HG03521 (cell line): Measurements from ENCODE around the gene ONECUT1.
A peak's percentile ranks its signal among the peaks of the same experiment; 100 is the strongest.
"Not testable (repeated sequence)": the region's sequence is repeated elsewhere in the genome, so short reads cannot be mapped to it uniquely, and the experiment has no call there.

Experiments
- ATAC-seq: cut with Tn5 transposase; IDR thresholded peaks from one replicate; pipeline ENCODE4 v1.9.1; 2021; ENCODE audit warnings: mild to moderate bottlenecking, moderate library complexity; ENCODE audit not compliant: unreplicated experiment

ONECUT1 gene

DNA sequence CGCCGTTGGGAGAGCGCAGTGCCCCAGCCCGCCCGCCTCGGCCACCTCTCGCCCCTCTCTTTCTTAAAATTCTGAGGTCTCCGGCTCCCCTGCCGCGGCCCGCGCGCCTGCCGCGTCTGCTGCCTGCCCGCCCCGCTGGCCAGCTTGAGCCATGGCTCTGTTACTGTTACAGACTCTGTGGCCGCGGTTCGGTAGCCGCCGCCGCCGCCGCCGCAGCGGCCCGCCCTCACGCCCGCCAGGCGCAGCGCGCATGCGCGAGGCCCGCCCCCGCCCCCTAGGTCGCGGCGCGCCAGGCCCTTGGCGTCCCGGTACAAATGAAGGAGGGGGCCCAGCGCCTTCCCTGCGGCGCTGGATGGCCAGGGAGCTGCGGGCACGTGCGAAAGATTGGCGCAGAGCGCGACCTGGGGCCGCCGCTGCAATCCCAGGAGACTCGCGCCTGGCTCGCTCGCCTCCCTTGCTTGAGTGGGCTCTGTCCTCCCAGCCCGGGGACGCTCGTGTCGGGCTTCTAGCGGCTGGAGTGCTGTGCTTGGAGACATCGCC lies at the start of gene ONECUT1:
Gene ONECUT1, minus strand, starts transcription at position 168 of the 540 bp plus-strand sequence. CDS start 452 bp downstream, outside the sequence.
- ATAC-seq = peak; percentile 55

DNA sequence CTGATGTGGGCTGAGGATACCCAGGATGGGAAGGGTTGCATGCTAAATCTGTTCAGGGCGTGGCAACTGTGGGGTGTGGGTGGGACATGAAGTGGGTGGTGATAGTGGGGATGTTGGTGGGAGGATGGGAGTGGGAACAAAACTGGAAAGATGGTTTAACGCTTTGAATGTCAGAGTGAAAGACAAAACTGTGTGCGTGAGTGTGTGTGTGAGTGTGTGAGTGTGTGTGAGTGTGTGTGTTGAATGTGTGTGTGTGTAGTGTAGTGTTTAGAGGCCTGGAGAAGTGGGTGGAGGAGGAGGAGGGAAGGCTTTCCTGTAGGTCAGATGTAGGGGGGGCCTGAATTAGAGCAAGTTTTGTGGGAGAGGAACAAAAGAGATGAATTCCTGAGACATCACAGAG lies 44.2 kb upstream of the ONECUT1 start:
- no peak for ATAC-seq

DNA sequence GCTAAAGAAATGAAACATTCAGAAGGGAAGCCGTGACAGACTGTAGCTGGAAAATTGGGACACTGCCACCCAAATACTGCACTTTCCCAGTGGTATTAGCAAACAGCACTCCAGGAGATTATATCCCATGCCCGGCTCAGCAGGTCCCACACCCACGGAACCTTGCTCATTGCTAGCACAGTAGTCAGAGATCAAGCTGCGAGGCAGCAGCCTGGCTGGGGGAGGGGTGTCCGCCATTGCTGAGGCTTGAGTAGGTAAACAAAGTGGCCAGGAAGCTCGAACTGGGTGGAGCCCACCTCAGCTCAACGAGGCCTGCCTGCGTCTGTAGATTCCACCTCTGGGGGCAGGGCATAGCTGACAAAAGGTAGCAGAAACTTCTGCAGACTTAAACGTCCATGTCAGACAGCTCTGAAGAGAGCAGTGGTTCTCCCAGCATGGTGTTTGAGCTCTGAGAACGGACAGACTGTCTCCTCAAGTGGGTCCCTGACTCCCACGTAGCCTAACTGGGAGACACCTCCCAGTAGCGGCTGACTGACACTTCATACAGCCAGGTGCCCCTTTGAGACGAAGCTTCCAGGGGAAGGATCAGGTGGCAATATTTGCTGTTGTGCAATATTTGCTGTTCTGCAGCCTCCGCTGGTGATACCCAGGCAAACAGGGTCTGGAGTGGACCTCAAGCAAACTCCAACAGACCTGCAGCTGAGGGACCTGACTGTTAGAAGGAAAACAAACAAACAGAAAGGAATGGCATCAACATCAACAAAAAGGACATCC lies 34.2 kb upstream of the ONECUT1 start:
- not testable (repeated sequence) for ATAC-seq

DNA sequence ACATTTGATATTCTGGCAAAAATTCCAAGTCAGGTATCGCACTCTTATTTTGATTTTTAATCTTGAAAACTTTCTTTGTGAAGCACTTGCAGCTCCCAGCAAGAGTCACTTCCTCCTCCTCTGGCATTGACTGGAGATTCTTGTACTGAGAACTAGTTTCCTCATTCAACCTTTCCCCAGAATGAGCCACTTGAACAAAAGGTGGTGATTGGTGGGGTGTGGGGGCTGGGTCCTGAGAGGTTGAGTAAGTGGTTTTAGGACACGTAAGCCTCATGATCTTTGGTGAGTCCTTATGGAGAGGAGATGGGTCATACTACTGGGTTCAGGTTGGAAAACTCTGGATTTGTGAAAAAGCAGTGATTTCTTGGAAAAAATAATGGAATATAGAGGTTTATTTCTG lies 32.3 kb upstream of the ONECUT1 start:
- ATAC-seq = no peak

DNA sequence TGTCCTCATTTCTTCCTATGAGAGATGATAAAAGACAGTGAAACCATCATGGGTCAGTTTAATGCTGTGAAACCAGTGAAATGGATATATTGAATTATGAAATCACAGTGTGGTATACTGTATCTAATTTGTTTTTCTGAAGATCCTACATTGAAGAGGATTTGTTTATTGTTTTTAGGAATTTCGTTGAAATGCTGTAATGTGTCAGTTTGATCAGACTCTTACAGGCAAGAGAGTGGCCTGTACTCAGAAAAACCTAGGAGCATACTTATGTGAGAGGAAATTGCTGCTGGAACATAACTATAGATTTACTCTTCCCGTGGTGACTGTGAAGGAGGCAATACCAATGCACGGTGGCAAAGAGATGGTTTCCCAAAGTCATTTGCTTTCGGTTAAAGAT lies 29.1 kb upstream of the ONECUT1 start:
- ATAC-seq = no peak

DNA sequence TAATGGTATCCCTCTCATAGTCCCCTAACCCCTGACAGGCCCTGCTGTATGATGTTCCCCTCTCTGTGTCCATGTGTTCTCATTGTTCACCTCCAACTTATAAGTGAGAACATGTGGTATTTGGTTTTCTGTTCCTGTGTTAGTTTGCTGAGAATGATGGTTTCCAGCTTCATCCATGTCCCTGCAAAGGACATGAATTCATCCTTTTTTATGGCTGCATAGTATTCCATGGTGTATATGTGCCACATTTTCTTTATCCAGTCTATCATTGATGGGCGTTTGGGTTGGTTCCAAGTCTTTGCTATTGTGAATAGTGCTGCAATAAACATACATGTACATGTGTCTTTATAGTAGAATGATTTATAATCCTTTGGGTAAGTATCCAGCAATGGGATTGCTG lies 25.8 kb upstream of the ONECUT1 start:
- not testable (repeated sequence) for ATAC-seq

DNA sequence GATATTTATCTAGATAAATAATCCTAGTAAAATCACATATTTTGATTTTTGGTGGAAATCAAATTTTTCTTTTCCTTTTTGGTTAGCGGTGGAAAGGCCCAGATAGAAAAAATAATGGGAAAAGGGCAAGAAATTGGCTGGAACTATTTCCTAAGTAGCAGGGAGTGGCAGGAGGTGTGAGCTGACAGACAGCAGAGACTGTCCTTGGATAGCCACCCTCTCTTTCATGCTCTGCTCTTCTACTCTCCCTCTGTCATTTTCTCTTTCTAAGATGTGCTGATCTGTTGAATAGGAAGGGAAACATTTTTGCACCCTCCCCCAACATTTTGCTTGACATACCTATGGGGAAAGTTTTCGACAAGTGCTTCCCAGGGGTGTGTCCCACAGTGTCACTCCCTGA lies 18.9 kb upstream of the ONECUT1 start:
- ATAC-seq = no peak

DNA sequence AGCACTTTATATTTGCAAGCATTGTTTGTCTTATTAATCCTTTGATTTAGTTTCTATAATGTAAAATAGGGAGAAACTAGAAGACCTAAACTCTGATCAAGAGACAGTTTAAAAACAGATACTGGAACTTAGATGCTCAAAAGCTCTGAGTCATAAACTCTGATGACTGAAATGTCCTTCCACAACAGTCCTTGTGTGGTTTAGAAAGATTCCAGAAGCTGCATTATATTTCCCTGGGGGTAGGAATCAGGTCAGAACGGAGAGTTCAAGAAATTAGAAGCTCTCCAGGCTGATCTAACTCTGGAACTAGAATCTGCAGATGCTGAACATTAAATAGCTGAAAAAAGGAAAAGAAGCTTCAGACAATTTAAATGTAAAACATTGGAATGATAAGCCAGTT lies 18.3 kb upstream of the ONECUT1 start:
- ATAC-seq = no peak

DNA sequence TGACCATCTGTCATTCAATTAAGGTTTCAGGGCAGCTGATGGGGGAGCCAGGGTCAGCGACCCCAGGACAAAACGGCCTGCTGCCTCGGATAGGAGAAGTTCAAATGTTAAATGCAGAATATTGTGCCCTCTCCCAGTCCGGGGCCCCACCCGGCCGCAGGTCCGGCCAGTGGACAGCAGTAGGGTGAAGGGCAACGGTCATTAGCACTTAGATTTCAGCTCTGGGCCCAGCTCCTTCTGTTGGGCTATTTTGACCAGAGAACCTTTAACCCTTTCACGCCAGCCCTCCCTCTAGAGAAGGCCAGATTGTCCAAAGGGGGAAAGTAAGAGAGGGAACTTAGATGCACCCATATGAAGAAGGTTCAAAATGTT lies 16.1 kb upstream of the ONECUT1 start:
- no peak for ATAC-seq

DNA sequence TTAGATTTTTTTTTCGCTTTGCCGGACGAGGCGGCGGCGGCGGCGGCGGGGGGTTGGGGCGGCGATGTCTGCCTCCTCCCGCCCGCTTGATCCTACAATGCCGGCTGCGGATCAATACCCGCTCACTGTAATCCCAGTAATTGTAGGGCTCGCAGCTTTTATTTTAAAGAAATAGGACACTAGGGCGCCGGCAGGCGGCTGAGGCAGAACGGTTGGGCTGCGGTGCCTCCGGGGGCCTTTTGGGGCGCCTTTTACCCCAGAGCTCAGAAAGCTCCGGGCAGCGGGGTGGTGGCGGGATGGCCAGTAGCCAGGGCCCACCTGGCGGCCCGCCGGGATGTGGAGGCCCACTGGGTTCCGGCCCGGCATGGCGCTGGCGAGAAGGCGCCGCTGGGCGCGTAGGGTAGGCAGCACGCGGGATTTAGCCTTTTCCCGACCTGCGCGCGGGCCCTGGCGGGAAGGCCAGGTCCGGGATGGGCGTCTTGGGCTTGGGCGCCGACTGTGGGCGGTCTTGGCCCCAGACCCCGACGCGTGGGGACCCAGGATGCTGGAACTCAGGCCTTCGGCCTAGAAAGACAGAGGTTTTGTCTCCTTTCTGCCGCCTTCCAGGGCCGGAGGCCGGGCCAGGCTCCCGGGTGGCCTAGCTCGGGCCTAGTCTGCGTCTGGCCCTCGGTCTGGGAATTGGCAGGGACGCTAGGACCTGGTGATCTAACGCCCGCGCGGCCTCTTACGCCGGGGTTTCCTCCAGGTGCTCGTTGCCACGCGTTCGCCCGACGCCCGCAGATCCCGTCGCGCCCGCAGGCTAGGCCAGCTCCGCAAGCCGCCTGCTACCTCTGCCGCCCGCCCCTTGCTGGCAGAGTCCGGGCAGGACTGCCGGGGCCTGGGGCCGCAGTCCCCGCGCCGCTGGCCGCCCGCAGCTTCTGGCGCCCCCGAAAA lies 15.5 kb upstream of the ONECUT1 start:
- ATAC-seq = no peak

DNA sequence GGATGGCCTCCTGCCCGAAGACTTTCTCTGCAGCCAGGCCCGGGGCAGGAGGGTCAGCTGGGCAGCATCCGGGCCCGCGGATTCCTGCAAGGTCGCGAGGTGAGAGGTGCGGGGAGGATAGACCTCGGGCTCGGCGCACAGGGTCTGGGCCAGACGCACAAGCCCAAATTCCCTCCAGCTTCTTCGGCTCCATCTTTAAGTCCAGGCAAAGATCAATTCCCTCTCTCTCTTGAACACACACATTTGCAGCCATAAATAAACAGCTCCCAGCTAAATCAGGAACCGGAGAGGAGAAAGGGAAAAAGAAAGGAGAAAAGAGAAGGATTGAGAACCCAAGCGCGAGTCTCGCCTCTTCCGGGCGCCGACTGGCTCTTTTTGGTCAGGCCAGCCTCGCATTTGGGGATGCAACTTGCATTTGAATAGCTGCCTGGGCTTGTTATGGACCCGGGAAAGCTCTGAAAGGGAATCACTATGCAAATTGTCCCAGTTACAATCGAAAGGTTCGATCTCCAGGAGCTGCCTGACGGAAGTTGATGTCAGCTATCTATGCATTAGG lies 14.5 kb upstream of the ONECUT1 start:
- no peak for ATAC-seq

DNA sequence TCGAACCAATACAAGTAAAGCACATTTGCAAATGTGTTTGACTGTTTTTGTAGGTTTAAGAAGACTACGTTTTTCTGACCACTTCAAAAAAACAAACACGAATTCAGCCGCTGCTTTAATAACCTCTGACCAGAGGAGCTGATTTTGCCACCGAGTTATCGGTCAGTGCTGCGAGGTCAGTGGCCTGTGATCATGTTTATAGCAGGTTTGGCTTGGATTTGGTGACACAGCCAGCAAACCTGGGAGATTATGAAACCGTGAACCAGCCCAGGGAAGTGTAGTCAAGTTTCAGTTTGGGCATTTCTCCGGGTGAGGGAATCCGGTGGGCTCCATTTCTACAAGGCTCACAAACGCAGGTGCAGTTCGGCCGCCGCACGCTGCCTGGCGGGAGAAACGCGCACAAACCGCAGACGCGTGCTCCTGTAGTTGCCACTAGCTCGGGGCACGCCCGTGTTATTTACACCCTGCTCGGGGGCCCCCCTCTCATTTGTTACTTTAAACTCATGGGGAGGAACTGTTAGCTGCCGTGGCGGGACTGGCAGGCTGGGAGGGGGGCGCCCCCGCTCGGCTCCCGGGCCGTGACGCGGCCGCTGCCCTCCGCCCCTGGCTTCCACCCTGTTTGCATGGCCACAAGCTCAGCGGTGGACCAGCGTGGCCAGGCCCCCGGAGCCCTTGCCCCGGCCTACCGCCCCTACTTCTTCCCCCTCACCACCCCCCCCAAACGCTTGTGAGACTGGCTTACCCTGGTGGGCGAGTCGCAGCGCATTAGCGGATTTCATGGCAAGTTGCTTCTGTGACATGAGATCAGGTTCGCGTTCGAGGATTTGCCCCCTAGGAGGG lies 13.6 kb upstream of the ONECUT1 start:
- no peak for ATAC-seq

DNA sequence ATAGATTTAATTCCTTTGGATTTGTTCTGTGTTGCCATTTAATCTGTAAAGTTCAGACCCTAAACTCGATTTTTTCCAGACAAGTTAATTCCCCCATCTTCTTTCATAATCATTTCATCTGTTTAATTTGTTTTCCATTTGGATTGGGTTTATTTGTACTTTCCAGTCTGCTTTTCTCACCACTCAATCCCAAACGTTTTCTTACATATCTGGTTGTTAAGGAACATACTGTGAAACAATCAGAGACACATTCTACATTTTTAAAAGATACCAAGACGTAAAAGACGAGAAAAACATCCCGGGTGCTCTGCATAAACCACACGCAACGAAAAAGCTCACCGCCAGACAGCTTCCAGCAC lies 13.0 kb upstream of the ONECUT1 start:
- no peak for ATAC-seq

DNA sequence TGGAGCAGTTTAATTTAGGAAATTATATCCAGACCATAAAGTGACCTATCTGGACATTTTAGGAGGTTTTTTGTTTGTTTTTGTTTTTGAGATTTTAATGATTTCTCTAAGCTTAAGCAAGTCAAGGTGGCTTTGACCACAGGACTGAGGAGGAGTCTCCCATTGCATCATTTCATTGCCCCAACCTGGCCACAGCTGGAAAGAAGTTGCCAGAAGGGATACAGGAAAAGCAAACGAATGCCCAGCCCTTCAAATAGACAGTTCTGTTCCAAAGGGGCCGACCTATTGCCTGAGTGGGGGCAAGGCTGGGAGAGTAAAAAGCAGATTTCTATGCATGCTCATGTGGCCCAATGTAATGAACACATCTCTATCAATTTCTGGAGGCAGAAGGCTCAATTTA lies 12.0 kb upstream of the ONECUT1 start:
- no peak for ATAC-seq

DNA sequence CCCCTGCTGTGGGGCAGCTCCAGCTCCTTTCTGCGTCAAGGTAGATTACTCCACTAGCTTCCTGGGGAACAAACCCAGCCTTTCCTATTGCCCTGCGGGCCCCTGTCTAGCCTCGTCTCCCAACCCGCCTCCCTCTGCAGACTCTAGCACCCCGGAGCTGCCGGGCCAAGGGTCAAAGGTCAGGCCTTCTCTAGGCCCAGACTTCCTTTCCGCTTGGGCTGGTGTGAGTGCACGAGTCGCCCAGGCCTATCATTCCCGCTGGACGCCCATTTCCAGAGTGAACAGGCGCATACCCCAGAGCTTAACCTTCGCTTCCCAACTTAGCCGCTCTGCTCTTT lies 11.6 kb upstream of the ONECUT1 start:
- no peak for ATAC-seq

DNA sequence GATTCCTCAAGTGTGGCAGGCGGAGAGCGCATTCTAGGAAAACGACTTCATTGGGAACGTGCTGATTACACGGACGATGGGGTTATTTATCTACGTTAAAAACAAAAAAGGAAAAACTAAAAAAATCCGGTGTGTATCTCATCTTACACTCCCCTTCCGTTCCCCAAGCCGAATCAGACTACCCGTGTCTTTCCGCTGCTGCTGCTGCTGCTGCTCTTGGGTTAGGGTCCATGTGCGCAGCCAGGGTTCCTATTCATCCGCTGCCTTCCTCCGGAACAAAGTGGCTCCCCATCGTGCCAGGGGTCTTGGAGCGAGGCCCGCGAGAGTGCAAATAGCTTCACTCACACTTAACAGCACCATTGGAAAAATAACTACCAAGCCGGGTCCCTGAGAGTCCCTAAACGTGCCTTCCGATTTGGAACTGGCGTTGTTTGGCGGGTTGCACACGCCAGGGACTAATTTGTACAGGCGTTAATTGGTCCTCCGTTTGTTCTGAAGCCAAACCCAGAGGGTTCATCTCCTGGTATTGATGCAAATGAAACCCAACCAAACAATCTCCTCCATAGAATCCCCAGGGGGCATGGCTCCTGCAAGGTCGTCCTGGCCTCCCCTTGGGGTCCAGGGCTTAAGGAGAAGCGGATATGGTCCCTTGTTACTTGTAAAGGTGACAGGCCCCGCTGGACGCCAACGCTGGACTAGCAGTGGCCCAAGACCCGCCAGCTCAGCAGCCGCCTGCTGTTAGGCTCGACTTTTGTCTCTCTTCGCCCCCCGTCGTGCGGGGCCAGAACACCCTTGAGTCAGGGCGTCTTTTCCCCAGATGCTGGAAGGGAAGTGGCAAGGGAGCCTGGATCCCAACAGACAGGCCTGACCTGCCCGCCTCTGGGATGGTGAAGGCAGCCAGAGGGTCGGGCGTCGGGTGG lies 11.0 kb upstream of the ONECUT1 start:
- ATAC-seq = no peak

DNA sequence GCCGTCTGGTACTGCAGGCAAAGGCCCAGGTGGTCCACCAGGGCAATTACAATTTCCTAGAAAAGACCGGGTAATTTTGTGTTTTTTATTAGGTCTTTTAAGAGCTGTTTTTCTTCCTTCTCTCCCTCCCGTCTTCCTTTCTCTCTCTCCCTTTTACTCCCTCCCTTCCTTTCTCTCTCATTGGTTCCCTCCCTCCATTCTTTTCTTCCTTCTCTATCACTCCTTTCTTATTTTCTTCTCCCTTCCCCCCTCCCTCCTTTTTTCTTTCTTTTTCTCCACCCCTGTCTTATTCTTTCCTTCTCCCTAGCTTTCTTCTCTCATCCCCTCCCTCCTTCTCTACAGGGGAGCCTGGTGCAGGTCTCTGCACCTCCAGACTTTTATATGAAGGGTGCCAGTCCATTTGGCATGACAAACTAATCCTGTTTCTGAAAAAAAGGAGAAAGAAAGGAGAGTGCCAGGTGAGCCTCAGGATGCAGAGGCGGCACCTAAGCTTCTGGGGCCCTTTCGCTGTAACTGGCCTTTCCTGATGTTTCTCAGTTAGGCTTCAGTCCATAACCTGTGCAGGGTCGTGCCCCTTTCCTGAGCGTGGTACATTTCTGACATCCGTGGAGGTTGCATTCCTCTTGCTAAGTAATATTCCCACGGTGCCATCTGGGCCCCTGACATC lies 9.1 kb upstream of the ONECUT1 start:
- no peak for ATAC-seq

DNA sequence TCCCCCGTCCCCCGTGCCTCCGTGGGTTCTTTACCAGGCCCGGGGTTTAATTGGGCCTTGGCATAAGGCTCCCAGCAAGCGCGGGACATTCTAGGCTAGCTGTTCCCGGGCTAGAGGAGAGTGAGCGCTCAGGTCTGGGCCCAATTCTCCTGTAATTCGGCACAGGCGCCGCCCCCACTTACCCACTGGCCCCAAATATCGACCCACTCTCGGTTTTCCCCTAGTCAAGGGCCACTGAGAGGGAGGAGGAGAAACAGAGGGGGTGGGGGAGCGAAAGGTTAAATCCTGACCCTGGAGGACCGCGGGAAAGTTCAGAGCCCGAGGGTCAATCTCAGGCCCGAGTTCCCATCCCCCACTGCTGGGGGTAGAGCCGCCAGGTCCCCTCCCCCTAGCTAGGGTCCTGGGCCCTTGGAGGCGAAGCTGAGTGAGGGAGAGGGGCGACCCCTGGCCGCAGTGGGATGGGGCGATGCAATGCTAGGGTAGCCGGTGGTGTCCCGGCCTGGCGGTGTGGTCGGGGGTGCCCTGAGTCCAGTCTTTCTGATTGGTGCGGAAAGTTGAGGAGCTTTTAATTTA lies 8.5 kb upstream of the ONECUT1 start:
- ATAC-seq = no peak
